ENCODE data around the gene GET4.

Gene GET4

DNA sequence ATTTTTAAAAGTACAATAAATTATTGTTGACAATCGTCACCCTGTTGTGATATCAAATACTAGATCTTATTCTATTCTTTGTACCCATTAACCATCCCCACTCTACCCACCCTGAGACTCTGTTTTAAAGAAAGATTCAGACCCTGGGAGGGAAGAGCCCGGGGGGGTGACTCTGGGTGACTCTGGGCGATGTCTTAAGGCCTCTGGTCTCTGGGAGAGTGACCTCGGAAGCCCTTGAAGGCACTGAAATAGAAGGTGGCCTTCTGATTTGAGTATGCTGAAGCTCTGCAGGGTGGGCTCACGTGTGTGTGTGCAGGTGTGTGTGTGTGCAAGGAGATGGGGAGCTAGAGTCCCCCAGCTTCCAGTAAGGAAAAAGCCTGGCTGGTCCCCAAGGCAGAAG, 68.4 kb downstream of the GET4 start:
- no peak for DNase-seq
- TF ChIP-seq POLR2A (IDR thresholded peaks at IDR 0.05; ENCODE audit: low read length) (no peak), GATA1 (IDR thresholded peaks at IDR 0.05; ENCODE audit: low read depth, low read length) (no peak)

DNA sequence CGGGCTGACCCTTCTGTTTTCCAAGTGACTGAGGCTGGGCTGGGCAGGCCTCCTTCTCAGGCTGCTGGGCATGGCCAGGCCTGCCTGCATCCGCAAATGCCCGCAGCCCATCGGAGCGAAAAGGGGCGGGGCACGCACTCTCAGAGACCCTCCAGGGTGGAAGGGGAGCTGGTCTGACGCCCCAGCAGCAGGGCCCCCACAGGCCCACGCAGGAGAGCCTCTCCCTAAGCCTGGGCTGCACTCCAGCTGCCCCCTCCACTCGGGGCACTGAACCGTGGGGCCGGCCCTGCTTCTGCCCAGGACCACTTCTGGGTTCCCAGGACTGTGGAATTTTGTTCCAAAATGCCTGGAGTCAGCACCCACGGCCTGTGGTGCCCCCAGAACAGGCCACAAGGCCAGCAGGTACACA, 68.8 kb downstream of the GET4 start:
- no peak for DNase-seq
- TF ChIP-seq POLR2A (IDR thresholded peaks at IDR 0.05; ENCODE audit: low read length) = no peak
- TF ChIP-seq GATA1 (IDR thresholded peaks at IDR 0.05; ENCODE audit: low read depth, low read length) = no peak

DNA sequence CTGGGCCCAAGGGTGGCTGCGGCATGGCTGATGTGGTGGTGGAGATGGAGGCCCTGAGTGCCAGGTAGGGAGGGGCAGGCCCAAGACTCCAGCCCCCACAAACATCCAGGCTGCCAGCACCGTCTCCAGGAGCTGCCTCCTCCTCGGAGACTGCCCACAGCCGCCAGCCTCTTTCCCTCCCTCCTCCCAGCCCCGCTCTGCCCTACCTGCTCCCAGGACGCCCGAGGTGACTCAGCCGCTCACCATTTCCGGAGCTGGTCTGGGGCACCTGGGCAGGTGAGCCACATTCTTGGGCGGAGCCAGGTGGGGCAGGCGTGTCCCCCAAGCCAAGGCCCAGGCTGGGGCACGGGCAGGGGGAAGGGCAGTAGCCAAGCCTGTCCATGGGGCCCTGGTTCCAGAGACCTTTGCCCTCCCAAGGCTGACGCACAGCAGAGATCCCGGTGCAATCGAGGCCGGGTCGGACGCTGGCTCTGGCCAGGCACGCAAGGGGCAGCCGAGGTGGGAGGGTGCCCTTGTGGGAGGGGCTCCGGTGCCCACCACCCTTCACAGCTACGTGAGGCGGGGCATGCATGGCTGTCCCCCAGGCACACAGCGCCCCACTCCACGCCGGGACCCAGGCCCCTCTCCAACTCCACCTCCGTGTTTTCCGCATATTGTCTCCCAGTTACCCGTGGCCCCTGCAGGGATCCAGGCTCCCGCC, 69.4 kb downstream of the GET4 start:
- DNase-seq = no peak
- TF ChIP-seq POLR2A (IDR thresholded peaks at IDR 0.05; ENCODE audit: low read length) (no peak), GATA1 (IDR thresholded peaks at IDR 0.05; ENCODE audit: low read depth, low read length) (no peak)

Measured in erythroblast (primary cell).